ENCODE results near the gene BST2. TPM values are rescaled to one million over a fixed set of nuclear protein-coding genes. Genes with fewer than 3 reads are reported as not detected.

BST2 gene
- total RNA-seq, 4 donors from 2014 or later, result 25.3 to 59.7 (median 51.0) TPM

DNA sequence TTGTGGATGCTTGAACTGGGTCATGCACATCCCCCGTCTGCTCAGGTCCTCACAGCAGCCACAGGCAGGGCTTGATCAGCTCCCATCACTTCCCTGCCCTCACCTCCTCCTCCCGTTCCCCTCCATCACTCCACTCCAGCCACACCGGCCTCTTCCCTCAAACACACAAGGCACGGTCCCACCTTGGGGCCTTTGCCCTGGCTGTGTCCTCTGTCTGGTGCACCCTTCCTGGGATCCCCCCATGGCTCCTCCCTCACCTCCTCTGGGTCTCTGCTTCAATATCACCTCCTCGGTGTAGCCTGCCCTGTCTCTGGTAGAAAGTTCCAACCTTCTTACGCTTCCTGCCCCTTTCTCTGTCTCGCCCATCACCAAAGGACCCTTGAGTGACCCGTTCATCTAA is 52.0 kb downstream of the BST2 start:
- H3K27ac ChIP-seq (replicated peaks in 1 of 4), result no peak overlapping the region
- intact Hi-C loops (cut with DNase I), result no loop called here
- 85% methylated on average over 8 of the region's 8 CpGs for WGBS
- no peaks in the 10 kb centered on the region for H3K9me3 ChIP-seq
- no peak overlapping the region for H3K4me3 ChIP-seq
- no peaks in the 10 kb centered on the region for H3K36me3 ChIP-seq
- peaks cover 14 to 30% (median 27%) of the 10 kb centered on the region in 4 donors for H3K4me1 ChIP-seq
- TF ChIP-seq, protein P1, sequence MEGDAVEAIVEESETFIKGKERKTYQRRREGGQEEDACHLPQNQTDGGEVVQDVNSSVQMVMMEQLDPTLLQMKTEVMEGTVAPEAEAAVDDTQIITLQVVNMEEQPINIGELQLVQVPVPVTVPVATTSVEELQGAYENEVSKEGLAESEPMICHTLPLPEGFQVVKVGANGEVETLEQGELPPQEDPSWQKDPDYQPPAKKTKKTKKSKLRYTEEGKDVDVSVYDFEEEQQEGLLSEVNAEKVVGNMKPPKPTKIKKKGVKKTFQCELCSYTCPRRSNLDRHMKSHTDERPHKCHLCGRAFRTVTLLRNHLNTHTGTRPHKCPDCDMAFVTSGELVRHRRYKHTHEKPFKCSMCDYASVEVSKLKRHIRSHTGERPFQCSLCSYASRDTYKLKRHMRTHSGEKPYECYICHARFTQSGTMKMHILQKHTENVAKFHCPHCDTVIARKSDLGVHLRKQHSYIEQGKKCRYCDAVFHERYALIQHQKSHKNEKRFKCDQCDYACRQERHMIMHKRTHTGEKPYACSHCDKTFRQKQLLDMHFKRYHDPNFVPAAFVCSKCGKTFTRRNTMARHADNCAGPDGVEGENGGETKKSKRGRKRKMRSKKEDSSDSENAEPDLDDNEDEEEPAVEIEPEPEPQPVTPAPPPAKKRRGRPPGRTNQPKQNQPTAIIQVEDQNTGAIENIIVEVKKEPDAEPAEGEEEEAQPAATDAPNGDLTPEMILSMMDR (IDR thresholded peaks at IDR 0.05), result no peak
- TF ChIP-seq EP300 (IDR thresholded peaks at IDR 0.05) (no peak), POLR2A (IDR thresholded peaks at IDR 0.05; ENCODE audit: low read depth) (no peak), POLR2AphosphoS5 (IDR thresholded peaks at IDR 0.05) (no peak)
- no peak for DNase-seq (ENCODE audit: extremely low spot score)
- H3K27me3 ChIP-seq, result peaks cover 0 to 45% (median 0%) of the 10 kb centered on the region in 4 donors

Other genes starting within 250 kb of the BST2 start
- 10 to 100 TPM; 20.7 to 26.2 (median 21.3) TPM for gene USE1, start 190.3 kb downstream of the BST2 start, total RNA-seq
- 10 to 100 TPM in 1 of 4 donors, 1 to 10 TPM in 3; 6.3 to 18.8 (median 7.8) TPM for gene OCEL1, start 179.4 kb downstream of the BST2 start, total RNA-seq
- 10 to 100 TPM; 38.6 to 88.0 (median 61.2) TPM for gene NR2F6, start 159.7 kb downstream of the BST2 start, total RNA-seq
- 10 to 100 TPM in 1 of 4 donors, 1 to 10 TPM in 3; 2.2 to 12.0 (median 6.3) TPM for gene USHBP1, start 140.9 kb downstream of the BST2 start, total RNA-seq
- gene BABAM1, start 138.2 kb downstream of the BST2 start, total RNA-seq, result 10 to 100 TPM; 72.2 to 92.3 (median 82.5) TPM
- gene ANKLE1, start 123.7 kb downstream of the BST2 start, total RNA-seq, result 1 to 10 TPM in 2 of 4 donors, under 1 TPM in 2; under 0.01 to 3.0 (median 0.88) TPM
- 10 to 100 TPM; 14.7 to 35.4 (median 28.1) TPM for gene ABHD8, start 102.2 kb downstream of the BST2 start, total RNA-seq
- gene MRPL34, start 99.8 kb downstream of the BST2 start, total RNA-seq, result 100 to 1,000 TPM; 131 to 173 (median 147) TPM
- gene DDA1, start 96.1 kb downstream of the BST2 start, total RNA-seq, result 10 to 100 TPM; 12.0 to 25.4 (median 20.9) TPM
- 1 to 10 TPM; 2.9 to 7.4 (median 4.0) TPM for gene ANO8, start 70.8 kb downstream of the BST2 start, total RNA-seq
- 10 to 100 TPM in 2 of 4 donors, 1 to 10 TPM in 2; 8.7 to 13.3 (median 10.2) TPM for gene GTPBP3, start 68.1 kb downstream of the BST2 start, total RNA-seq
- gene PLVAP, start 28.3 kb downstream of the BST2 start, total RNA-seq, result 100 to 1,000 TPM in 3 of 4 donors, 10 to 100 TPM in 1; 37.4 to 155 (median 117) TPM
- gene CCDC194, start 11.4 kb downstream of the BST2 start, total RNA-seq, result not detected
- gene MVB12A, start 14.4 kb upstream of the BST2 start, total RNA-seq, result 10 to 100 TPM; 24.5 to 66.1 (median 56.1) TPM
- under 1 TPM in 2 of 4 donors, not detected in 2; 0.26 to 0.75 TPM for gene TMEM221, start 43.0 kb upstream of the BST2 start, total RNA-seq
- gene NXNL1, start 55.3 kb upstream of the BST2 start, total RNA-seq, result not detected
- 10 to 100 TPM; 15.9 to 26.1 (median 19.4) TPM for gene SLC27A1, start 64.9 kb upstream of the BST2 start, total RNA-seq
- gene PGLS, start 106.0 kb upstream of the BST2 start, total RNA-seq, result 10 to 100 TPM; 39.0 to 75.5 (median 49.9) TPM
- gene COLGALT1, start 150.0 kb upstream of the BST2 start, total RNA-seq, result 10 to 100 TPM; 54.2 to 92.6 (median 61.5) TPM